ENCODE results near the gene RNF144B. TPM values are rescaled to one million over a fixed set of nuclear protein-coding genes. Genes with fewer than 3 reads are reported as not detected.
"Not testable (repeated sequence)": the region's sequence is repeated elsewhere in the genome, so short reads cannot be mapped to it uniquely, and the experiment has no call there.

Gene RNF144B
- total RNA-seq, 1 donor from 2014 or later, result 89.2 TPM

DNA sequence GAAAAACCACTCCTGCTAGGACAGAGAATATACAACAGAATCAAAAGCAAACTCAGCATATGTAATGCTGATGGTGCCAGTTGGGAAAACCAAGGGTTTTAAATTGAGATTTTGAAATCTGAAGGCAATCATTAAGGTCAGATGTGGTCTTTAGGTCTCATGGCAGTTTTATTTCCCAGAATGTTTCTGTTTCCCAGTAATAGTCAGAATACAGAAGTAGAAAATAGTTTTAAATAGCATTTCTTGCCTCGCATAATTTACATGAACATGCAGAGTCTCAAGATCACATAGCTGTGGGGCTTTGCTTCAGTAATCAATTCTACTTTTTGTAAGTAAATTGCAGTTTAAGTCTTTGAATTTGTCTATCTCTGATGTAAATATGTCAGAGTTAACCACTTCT lies 58.1 kb downstream of the RNF144B start:
- no peak for DNase-seq

DNA sequence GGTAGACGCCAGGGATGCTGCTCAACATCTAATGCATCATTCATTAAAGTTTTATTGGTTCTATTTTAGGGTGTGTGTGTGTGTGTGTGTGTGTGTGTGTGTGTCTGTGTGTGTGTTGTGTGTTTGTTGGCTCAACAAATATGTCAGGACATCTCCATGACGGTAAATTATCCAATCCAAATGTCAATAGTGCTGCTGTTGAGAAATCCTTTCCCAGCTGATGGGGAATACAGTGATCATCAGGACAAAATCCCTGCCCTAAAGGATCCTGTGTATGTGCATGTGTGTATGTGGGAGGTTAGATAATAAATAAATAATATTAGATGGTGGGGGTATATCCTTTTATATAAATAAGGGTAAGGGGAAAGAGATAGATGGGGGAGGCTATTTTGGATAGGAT lies 59.6 kb downstream of the RNF144B start:
- DNase-seq, result no peak

DNA sequence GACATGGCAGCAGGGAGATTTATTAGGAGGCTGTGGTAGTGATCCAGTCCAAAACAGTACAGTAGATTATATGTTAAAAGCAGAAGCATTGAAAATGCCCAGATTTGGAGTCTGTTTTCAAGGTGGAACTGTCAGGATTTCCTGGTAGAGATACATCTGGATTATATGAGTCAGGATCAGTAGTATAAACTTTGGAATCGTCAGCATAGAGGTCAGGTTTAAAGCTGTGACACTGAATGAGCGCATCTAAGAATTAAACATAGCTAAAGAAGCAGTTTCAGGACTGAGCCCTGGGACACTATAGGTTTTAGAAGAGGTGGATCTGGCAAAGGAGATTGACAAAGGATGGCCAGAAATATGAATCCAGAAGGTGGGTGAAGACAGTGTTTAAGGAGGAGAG lies 60.4 kb downstream of the RNF144B start:
- no peak for DNase-seq

DNA sequence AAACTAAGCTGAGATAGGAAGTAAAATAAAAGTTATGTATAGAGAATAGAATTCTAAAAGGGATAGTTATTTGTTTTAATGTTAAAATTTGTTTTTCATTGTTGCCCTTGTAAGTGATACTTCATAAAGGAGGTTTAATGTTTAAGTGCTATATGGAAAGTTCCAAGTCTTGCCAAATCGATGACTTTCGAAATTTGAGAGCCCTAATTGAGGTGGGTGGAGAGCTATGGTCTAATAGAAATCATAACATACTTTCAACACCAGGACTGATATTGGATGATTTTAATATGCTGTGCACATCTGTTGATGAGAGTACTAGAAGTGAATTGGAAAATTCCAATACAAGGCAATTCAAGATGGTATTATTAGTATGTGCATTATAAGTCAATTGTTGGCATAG lies 64.6 kb downstream of the RNF144B start:
- DNase-seq, result no peak

DNA sequence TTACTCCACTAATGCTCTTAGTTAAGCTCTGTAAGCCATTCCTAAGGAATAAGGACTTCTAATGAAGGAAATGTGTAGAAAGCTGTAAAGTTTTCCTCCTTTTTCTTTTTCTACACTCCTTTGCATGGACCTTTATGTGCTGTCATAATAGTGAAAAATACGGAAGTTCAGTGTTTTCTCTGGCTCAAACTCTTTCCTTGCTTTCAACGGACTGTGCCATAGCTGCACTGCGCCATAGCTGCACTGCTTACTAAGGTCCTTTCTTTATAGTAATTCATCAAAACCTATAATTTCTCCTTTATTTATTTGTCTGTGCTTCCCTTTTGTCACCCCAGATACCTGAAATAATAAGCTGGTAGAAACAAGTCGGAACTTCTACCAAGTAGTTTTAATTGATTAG lies 67.3 kb downstream of the RNF144B start:
- peak; percentile 31 for DNase-seq

DNA sequence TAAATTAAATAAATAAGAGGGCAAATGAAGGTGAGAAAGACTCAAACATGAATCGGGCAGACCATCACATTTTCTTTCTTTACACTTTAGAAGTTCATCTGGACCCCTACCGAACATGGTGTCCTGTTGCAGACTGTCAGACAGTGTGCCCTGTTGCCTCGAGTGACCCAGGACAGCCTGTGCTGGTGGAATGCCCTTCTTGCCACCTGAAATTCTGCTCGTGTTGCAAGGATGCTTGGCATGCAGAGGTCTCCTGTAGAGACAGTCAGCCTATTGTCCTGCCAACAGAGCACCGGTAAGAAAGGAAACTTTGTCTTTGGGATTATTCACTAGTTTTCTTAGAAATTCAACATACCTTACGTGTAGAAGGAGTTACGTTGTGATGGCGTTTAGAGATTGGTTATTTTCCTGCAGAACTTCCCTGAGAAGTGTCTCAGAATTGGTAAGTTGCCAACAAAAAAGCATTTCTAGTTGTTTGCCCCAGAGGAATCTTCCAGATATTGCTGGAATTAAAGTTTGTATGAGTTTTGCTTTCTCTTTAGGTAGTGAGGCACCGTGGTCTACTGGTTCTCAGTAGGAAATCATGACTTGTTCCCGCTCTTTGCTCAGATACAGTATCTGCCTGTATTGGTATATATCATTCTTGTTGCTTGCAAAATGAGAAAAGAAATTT lies 70.1 kb downstream of the RNF144B start:
- DNase-seq, result no peak

DNA sequence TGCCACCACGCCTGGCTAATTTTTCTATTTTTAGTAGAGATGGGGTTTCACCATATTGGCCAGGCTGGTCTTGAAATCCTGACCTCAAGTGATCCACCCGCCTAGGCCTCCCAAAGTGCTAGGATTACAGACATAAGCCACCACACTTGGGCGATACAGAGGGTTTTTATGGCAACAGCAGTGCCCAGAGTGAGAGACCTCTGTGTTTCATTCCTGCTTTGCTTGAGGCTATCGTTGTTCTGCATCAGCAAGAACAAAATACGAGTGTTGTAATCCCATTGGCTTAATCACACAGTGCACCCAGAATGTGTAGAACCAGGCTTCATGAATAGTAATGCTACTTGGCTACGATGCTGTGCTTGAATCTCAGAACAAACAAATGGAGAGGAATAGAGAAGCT lies 70.9 kb downstream of the RNF144B start:
- not testable (repeated sequence) for DNase-seq

DNA sequence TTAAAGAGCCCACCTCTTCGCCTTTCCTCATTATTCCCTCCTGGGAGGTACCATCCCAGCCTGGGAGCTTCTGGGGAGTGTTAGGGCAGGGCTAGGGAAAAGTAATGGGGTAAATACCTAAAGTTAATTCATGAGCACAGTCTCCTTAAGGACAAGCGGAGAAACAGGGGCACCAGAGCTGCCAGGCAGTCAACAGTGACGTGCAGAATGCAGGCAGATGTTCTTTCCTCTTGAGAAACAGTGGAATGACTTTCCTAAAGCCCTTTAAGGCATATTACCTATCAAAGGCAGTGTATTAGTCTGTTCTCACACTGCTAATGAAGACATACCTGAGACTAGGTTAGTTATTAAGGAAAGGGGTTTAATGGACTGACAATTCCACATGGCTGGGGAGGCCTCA lies 76.3 kb downstream of the RNF144B start:
- DNase-seq, result no peak

DNA sequence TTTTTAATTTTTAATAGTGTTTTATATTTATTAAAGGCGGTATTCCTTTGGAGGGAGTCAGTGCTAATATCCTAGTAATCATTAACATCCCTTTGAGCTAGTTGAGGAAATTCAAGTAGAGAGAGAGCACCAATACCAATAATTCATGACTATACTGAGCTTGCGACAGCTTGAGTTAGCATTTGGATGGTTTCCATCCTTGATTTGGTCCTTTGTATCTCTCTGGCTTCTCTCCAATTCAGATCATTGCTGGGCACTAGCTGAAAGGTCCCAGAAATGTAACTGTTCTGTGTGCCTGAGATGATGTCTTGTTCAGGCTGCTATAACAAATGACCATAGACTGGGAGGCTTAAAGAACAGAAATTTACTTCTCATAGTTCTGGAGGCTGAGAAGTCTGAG lies 77.0 kb downstream of the RNF144B start:
- DNase-seq, result no peak

DNA sequence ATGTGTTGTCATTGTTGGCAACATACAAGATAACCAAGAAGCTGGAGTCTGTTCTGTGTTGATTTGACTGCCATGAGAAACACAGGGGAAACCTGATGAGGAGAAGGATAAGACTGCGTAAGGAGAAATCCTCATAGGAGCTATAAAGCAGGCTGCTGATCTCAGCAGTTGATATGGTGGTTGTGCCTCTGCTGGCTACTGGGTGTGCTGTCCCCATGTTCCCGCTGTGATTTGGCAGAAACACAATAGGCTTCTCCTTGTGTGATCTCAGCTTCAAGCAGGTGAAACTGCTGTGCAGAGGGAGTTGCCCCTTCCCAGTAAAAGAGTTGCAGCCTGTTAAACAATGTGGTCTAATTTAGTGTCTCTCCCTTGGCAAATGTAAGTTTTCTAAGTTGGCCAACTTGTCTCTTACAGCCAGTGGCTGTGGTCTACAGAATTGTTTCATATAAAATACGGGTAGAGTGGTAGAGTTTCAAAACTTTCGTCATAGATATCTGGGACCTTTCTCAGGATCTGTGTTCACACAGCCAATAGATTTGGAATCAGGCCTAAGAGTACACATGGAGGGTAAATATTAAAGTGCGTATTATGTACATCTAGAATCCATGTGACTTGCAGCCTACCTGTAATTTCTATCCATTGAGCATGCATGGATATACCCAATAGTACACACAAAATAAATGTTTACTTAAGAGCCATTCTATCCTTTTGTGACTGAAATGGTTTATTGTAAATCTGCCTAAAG lies 78.4 kb downstream of the RNF144B start:
- no peak for DNase-seq

DNA sequence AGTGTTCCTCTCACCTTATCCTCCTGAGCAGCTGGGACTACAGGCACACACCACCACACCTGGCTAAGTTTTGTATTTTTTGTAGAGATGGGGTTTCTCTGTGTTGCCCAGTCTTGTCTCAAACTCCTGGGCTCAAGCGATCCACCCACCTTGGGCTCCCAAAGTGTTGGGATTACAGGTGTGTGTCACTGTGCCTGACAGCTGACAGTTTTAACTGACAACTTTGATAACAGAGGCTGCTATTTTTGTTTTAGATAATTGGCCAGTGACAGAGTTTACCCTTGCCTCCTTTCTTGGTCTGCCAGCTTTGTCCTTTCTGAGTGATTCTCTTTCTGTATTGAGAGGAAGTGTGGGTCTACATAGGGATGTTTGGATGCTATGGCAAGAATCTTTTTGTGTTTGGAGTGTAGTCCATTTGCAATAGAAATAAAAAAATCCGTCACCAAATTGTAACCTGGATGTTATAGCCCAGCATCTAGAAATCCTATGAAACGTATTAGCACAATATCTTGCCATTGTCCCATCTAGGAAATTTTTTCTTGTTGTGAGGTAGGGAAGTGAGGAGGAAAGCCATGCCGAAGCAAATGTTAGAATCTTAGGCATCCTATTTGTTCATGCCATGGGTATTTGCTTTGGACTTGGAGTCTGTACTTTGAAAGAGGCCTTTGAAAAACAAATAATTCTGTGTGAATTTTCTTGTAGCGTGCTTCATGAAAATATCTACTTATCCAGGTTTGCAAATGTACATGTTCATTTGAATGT lies 80.8 kb downstream of the RNF144B start:
- DNase-seq, result no peak

DNA sequence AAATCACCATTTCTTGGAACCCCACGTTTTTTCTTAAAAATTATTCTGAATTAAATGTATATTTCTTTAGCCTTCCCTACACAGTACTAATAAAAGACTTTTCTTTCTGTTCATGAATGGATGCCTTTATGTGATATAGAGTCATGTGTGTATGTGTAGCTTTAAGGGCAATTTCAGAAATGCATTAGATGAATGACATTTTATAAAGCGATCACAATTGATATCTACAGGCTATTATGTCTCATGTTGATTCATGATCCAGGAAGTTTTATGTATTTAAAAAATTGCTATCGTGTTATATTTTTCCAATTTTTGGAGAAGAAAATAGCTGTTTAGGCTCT lies 81.3 kb downstream of the RNF144B start:
- DNase-seq, result no peak

DNA sequence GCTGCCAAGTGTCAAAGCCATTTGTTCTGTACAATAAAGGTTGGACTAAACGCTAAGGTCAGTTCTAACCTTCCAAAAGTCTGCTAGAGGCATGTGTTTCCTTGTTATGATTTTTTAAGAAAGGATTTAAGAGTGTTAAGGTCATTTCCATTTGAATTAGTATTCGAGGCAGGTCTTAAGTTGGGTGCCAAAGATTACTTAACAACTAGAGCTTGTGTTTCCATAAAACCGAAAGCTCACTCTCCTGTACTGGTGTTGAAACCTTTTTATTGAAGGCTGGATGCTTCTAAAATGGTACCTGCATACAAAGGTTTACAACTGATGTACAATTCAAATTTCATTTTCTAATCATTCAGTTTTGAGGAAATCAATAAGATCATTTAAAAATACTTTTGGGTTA lies 82.4 kb downstream of the RNF144B start:
- DNase-seq, result no peak

DNA sequence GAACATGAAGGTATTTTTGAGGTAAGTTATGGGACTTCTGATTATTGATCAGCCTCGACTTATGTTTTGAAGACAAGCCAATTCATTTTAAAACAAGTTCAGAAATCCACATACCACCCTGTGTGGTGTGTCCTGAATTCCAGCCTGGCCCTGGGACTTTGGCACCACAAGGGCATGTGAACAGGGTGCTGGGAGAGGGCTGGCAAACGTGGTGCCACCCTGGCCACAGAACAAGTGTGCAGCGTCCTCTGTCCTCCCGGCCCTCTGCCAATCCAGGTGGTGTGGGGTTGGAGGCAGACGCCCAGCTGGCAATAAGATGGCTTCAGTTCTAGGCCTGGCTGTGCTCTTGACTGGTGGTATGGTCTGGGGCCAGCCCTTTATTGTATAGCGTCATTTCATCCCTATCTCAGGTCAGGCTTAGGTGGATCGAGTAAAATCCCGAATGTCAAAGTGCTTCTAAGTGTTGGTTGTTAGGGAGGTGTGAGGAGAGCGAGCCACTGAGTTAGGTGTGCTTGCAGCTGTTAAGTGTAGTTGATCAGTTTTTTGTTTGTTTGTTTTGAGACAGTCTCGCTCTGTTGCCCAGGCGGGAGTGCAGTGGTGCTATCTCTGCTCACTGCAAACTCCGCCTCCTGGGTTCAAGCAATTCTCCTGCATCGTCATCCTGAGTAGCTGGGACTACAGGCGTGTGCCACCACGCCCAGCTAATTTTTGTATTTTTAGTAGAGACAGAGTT lies 84.2 kb downstream of the RNF144B start:
- no peak for DNase-seq

DNA sequence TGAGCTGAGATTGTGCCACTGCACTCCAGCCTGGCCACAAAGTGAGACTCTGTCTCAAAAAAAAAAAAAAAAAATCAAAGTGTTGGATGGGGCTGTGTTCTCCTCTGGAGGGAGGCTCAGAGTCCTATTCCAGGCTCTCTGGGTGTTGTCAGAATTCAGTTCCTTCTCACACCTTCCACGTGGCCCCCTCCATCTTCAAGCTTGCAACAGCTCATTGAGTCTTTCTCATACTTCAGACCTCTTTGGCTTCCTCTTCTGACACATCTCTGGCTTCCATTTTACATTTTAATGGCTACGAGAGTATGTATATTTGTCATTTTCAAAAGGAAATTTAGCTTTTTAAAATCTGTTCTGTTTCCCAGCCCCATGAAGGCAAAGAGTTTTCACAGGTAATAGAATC lies 85.8 kb downstream of the RNF144B start:
- no peak for DNase-seq

DNA sequence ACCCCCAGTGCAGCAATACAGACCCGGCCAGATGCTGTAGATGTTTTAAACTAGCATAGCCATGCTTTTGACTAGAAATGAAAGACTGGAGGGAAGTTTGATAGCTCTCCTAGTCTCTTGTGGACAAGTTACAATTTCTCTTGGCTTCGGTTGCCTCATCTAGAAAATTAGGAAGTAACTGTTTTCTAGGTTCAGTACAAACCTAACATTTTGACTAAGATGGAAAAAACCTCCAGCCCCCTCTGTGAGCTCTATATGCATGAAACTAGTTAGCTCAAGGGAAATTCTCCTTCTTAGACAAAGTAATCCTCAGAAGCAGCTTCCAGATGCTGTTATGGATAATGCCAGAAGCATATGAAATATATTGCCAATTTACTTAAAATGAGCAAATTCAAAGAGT lies 86.6 kb downstream of the RNF144B start:
- DNase-seq, result no peak

DNA sequence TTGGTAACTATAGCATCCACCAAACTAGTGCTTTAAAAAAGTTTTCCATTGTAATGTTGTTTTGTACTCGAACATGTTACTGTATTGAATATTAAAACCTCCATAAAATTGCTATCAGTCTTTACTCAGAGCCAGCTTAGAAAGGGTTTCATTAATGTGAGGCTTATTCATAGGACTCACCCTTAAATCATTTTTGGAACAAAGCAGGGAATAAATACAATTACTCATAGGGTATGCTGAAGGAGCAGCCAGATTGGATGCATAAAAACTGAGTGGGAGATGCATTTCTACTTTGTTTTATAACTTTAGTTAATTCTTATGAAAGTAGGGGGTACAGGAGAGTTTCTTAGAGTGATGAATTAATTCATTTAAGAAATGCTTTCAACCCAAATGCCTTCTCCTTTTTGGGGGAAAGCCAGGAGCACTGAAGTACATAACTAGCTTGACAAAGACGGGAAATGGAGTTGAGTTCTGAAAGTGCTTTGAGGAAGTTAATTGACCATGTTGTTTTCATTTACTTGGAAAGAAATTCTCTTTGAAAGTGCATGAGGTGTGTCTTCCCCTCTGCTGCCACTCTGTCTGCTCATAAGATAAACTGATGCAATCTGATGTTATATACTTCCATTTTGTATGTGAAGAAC lies 90.3 kb downstream of the RNF144B start:
- peak; percentile 76 for DNase-seq

DNA sequence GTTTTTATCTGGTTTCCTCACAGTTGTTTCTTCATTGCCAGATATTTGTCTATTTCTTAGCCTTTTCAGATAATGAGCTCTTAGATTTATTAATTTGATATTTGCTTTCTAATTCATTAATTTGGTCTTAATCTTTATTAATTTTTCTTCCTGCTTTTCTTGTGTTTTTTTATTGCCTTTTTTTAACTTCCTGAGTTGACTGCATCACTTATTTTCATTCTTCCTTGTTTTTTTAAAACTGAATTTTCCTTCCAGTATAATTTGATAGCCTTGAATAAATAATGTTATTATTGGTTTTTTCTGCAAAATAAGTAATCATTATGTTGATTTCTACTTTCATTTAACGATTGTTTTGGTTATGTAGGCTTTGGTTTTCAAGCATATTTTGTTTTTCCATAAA lies 91.5 kb downstream of the RNF144B start:
- DNase-seq, result no peak

DNA sequence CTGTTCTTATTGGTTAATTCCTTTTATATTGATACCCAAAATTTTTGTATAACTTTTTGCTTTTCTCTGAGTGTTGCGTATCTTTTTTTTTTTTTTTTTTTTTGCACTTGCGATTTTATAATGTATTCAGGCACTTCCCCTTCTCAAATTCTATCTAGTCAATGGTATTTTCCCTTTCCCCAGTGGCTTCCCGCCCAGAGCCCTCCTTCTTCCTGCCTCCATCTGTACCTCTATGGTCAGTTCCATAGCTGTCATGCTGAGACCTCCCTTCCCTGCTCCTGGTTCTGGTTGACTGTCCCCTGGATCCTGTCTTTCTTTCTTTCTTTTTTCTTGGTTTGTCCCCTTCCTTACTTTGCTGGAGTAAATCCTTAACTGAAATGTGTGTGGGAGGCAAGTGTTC lies 94.7 kb downstream of the RNF144B start:
- DNase-seq, result no peak

DNA sequence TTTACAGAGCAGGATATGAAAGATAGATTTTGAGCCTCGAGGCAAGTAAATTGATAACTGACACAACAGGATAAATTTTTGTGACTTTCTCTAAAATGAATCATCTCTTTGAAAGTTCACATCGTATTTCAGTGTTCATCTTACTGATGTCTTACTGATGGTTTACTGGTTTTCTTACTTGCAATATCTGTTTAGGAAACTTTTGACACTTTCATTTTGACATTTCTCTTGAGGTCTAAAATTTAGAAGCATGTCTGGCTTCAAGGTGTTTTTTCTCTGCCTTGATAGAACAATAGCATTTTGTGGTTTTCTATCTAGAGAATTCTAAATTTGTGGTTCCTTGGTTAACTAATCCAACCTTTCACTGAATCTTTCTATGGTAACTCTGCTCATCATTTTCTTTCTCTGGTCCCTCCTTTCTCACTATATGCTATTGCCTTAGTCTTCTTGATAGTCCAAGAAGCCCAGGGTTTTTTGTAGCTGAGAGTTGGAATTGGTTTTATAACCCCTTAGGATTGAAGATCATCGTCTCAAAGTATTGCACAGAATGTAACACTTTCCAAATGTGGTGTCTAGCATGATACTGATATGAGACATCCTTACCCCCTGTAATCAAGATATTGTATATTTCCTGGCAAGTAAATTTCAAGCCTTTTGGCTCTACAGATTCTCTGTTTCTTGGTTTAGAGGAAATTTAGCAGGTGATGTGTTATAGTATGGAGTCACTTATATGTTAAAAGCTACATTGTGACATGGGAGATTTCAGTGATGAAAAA lies 98.7 kb downstream of the RNF144B start:
- no peak for DNase-seq

DNA sequence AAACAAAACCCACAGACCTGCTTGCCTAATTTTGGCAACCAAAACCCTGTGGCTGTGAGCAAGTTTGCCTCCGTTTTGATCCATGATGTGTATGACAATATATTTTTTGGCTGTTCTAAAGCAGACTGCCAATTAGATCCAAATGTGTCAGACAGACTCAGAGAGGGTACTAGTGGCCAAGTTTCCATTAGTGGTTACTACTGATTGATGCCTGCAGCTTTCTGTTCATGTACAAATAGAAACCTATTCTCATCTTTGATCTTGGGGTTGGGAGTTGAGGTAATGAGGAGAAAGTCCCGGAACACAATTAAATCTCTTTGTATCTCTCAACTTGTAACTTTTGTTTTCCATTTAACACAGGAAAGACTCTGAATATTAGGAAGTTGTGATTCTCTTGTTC lies 100.9 kb downstream of the RNF144B start:
- no peak for DNase-seq

Measured in dermis blood vessel endothelial cell (primary cell).